ENCODE results near the gene ECSIT.

The ECSIT gene

DNA sequence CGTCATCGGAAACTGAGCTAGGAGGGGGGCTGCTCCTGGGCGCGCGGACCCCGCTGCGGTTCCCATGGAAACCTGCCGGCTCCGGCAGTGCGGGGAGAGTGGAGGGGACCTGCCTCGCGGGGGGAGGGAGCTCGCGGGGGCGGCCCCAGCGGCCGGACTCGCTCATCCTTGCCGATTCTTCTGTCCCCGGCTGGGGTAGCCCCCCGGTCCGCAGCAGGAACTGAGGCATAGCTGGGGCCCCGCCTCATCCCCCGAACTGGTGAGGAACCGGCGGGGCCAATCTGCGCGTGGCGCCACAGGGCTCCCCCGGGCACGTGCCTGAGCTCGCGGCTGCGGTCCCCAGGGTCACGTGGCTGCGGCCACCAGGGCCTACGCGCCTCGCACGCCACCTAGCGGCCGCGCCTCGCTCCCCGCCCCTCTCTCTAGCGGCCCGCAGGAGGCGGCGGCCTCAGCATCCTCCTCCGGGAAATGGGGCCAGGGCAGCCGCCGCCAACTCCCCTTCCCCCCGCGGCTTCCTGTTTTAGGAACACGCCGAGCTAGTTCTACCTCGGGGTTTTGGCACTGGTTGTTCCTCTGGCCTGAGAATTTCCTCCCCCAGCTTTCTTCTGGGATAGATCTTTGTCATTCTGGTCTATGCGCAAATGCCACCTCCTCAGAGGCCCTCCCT is 46.4 kb downstream of the ECSIT start:
- TF ChIP-seq, protein P1, sequence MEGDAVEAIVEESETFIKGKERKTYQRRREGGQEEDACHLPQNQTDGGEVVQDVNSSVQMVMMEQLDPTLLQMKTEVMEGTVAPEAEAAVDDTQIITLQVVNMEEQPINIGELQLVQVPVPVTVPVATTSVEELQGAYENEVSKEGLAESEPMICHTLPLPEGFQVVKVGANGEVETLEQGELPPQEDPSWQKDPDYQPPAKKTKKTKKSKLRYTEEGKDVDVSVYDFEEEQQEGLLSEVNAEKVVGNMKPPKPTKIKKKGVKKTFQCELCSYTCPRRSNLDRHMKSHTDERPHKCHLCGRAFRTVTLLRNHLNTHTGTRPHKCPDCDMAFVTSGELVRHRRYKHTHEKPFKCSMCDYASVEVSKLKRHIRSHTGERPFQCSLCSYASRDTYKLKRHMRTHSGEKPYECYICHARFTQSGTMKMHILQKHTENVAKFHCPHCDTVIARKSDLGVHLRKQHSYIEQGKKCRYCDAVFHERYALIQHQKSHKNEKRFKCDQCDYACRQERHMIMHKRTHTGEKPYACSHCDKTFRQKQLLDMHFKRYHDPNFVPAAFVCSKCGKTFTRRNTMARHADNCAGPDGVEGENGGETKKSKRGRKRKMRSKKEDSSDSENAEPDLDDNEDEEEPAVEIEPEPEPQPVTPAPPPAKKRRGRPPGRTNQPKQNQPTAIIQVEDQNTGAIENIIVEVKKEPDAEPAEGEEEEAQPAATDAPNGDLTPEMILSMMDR (IDR thresholded peaks at IDR 0.05; ENCODE audit: low read depth, low read length, missing control alignments), result peak; percentile 65
- DNase-seq, result peak; percentile 57
- Histone ChIP-seq H3K4me3 (ENCODE audit: low read depth, low read length) (peak overlapping the region; percentile 35), H3K27me3 (replicated peaks) (peaks cover 28% of the 10 kb centered on the region), H3K27ac (no peak overlapping the region), H3K36me3 (replicated peaks) (no peaks in the 10 kb centered on the region)
- in situ Hi-C loops (cut with HindIII; ENCODE audit: low pct_ligation_motif_present, low sequenced_read_pairs), result no loop called here

DNA sequence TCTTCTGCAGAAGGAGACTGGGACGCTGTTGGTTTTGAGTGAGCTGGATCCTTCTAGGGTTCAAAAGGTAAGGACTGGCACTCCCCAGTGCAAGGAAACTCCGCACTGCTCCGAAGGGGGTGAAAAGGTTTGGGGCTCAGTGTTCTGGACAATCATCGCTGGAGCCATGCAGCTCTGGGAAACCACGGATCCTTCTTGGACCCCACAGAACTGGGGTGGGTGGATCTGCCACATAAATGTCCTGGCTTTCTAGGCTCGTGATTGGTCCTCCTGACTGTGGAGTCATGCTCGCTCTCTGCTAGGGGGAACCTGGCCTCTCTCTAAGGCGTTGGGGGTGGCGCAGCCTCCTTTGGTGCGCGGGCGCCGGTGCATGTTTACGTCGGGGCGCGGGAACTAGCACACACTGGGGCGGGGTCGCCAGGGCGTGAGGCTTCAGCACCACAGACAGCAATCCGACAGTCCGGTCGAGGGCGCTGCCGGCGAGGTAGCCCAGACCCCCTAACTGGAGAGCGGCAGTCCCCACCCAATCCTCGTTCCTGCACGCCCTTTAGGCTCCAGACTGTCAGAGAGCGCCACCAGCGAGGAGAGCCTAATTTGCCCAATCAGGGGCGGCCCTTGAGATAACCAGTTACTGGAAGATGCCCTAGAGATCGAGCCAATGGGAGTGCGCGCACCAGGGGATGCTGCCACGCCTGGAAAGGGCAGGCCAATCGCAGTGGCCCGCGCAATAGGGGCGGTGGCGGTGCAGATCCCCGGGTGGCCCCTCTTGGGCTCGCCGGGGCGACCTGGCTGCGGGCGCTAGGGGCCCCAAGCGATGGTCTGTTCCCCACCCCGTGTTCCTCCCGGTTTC is 47.2 kb downstream of the ECSIT start:
- Histone ChIP-seq H3K36me3 (replicated peaks) (no peaks in the 10 kb centered on the region), H3K27ac (no peak overlapping the region), H3K4me3 (ENCODE audit: low read depth, low read length) (peak overlapping the region; percentile 35), H3K27me3 (replicated peaks) (peaks cover 28% of the 10 kb centered on the region)
- in situ Hi-C loops (cut with HindIII; ENCODE audit: low pct_ligation_motif_present, low sequenced_read_pairs), result no loop called here
- TF ChIP-seq, protein P1 (IDR thresholded peaks at IDR 0.05; ENCODE audit: low read depth, low read length, missing control alignments), result no peak
- DNase-seq, result peak; percentile 77

DNA sequence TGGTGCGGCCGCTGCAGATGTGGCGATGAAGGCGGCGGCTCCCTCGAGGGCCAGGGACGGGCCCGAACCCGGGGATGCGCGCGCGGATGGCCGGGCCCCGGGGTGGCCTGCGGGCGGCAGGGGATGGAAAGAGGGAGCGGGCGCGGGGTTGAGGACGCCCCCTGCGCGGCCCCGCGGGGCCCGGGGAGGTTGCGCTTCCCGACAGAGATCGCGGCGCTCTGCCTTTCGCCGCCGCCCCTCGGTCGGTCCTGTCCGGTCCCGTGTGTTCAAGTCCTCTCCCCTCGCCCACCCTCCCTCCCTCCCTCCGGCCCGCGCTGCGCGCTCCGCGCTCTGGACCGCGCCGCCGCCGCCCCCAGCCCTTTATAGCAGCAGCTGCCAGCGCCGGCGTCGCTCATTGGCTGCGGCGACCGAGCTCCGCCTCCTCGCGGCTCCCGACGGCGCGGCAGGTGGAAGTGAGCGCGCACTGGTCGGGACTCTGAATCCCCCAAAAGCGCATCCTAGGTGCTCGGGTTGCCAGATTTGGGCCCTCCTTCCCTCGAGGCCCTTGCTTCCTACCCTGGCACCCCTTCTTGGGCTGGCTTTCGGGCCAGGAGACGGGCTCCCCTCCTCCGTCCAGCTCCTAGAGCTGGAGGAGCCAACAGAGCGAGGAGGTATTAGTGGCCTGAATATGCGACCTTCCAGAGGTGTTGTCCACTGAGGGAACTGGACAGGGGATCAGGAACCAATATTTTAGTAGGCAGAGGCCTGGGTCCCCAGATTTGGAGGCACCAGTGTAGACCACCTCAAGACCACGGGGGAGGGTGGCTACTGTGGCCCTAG is 48.0 kb downstream of the ECSIT start, which contains the start of gene ELAVL3:
Gene ELAVL3 (minus strand): TSS at position 332 of the 819 bp plus-strand sequence. CDS start 438 bp downstream, outside the sequence.
- in situ Hi-C loops (cut with HindIII; ENCODE audit: low pct_ligation_motif_present, low sequenced_read_pairs), result no loop called here
- TF ChIP-seq, protein P1 (IDR thresholded peaks at IDR 0.05; ENCODE audit: low read depth, low read length, missing control alignments), result no peak
- Histone ChIP-seq H3K27ac (no peak within 1 kb of the TSS), H3K27me3 (replicated peaks) (peaks cover 28% of the 10 kb centered on the region), H3K4me3 (ENCODE audit: low read depth, low read length) (no peak within 1 kb of the TSS), H3K36me3 (replicated peaks) (no peaks in the 10 kb centered on the region)
- no peak for DNase-seq

DNA sequence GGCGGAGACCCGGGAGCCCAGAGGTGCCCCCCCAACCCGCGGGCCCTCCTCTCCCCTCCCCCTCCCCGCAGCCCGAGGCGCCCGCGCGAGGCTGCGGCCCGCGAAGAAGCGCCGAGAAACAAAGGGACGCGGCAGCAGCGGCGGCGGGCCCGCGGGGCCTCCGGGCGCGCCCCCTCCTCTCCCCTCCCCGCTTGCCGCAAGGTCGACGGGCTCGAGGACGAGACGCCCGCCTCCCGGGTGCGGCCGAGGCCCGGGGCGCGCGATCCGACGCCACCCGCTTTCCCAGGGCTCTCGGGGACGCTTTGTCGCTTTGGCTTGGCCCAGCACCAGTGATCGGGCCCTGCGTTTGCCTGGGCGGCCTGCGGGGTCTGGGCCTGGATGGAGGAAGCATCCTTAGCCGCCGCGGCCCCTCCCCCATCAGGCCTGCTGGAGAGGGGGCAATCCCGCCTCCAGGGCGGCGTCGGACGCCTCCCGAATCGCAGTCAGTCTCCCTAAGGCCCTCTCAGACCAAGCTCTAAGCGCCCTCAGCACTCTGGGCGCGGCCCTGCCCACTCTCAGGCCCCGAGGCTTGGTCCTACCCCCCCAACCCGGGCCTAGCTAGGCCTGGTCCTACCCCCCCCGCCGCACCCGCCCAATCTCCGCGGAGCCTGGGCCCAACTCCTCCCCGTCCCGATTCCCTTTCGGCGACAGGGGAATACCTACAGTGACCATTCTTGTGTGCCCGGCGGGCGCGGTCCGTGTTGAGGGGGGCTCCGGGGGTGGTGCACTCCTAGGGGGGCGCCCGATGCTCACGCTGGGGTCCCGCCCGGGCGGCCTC is 48.8 kb downstream of the ECSIT start:
- no peak for DNase-seq
- TF ChIP-seq, protein P1 (IDR thresholded peaks at IDR 0.05; ENCODE audit: low read depth, low read length, missing control alignments), result no peak
- H3K36me3 ChIP-seq (replicated peaks), result no peaks in the 10 kb centered on the region
- peaks cover 28% of the 10 kb centered on the region for H3K27me3 ChIP-seq (replicated peaks)
- in situ Hi-C loops (cut with HindIII; ENCODE audit: low pct_ligation_motif_present, low sequenced_read_pairs), result no loop called here
- no peak overlapping the region for H3K4me3 ChIP-seq (ENCODE audit: low read depth, low read length)
- no peak overlapping the region for H3K27ac ChIP-seq

Data from brain microvascular endothelial cell (primary cell).